ENCODE data around the gene MSI2. TPM values are rescaled to one million over a fixed set of nuclear protein-coding genes. Genes with fewer than 3 reads are reported as not detected.
A peak's percentile ranks its signal among the peaks of the same experiment; 100 is the strongest.

The MSI2 gene
- total RNA-seq, 2 experiments from 2014 or later = 117 to 120 TPM

- CTCF ChIA-PET = no interaction called here
- H3K27me3 Mint-ChIP-seq = no peaks in the 10 kb centered on the region
- H3K27ac Mint-ChIP-seq = no peak overlapping the region
- no peak for ATAC-seq
- H3K36me3 Mint-ChIP-seq = peaks cover 5% of the 10 kb centered on the region
- no peak for DNase-seq
- H3K4me1 Mint-ChIP-seq = no peaks in the 10 kb centered on the region
- no peaks in the 10 kb centered on the region for H3K9me3 Mint-ChIP-seq (ENCODE audit: low read depth)
- no peak overlapping the region for H3K4me3 Mint-ChIP-seq
Measured at GRCh38 chr17:57639381-57639780, 383.1 kb downstream of the MSI2 start.

GRCh38 chr17:57640079-57640478, 383.8 kb downstream of the MSI2 start:
- no peak for DNase-seq
- Mint-ChIP-seq H3K9me3 (ENCODE audit: low read depth) (no peaks in the 10 kb centered on the region), H3K27ac (no peak overlapping the region), H3K36me3 (peaks cover 2% of the 10 kb centered on the region), H3K27me3 (no peaks in the 10 kb centered on the region), H3K4me1 (no peaks in the 10 kb centered on the region), H3K4me3 (no peak overlapping the region)
- no peak for ATAC-seq
- CTCF ChIA-PET = interaction anchor here (1.4 kb wide), 1 partner anchor 27 kb away, joined by 3 read pairs; no protein-coding TSS in a partner anchor

- Mint-ChIP-seq H3K27me3 (no peaks in the 10 kb centered on the region), H3K4me1 (peaks cover 14% of the 10 kb centered on the region), H3K9me3 (ENCODE audit: low read depth) (no peaks in the 10 kb centered on the region), H3K4me3 (no peak overlapping the region), H3K27ac (no peak overlapping the region), H3K36me3 (peaks cover 5% of the 10 kb centered on the region)
- ATAC-seq = no peak
- CTCF ChIA-PET = interaction anchor here (1.2 to 1.4 kb wide), 4 partner anchors 28 to 44 kb away, joined by 3 to 4 read pairs (median 3); no protein-coding TSS in a partner anchor
- DNase-seq = no peak
Measured at GRCh38 chr17:57641761-57642160, 385.4 kb downstream of the MSI2 start.

- Mint-ChIP-seq H3K9me3 (ENCODE audit: low read depth) (no peaks in the 10 kb centered on the region), H3K27me3 (no peaks in the 10 kb centered on the region), H3K36me3 (peaks cover 7% of the 10 kb centered on the region), H3K4me1 (peaks cover 14% of the 10 kb centered on the region), H3K4me3 (no peak overlapping the region), H3K27ac (no peak overlapping the region)
- DNase-seq (no peak), ATAC-seq (no peak)
- CTCF ChIA-PET = interaction anchor here (1.3 kb wide), 1 partner anchor 29 kb away, joined by 3 read pairs; no protein-coding TSS in a partner anchor
Measured at GRCh38 chr17:57643062-57643461, 386.7 kb downstream of the MSI2 start.

GRCh38 chr17:57644326-57644725, 388.0 kb downstream of the MSI2 start:
- H3K4me3 Mint-ChIP-seq = no peak overlapping the region
- H3K27ac Mint-ChIP-seq = no peak overlapping the region
- CTCF ChIA-PET = no interaction called here
- H3K36me3 Mint-ChIP-seq = peaks cover 7% of the 10 kb centered on the region
- no peak for ATAC-seq
- H3K27me3 Mint-ChIP-seq = no peaks in the 10 kb centered on the region
- peaks cover 14% of the 10 kb centered on the region for H3K4me1 Mint-ChIP-seq
- H3K9me3 Mint-ChIP-seq (ENCODE audit: low read depth) = no peaks in the 10 kb centered on the region
- DNase-seq = no peak

- H3K9me3 Mint-ChIP-seq (ENCODE audit: low read depth) = no peaks in the 10 kb centered on the region
- H3K27ac Mint-ChIP-seq = peak overlapping the region; percentile 80
- DNase-seq (peak; percentile 58), ATAC-seq (peak; percentile 94)
- H3K4me1 Mint-ChIP-seq = peaks cover 14% of the 10 kb centered on the region
- H3K4me3 Mint-ChIP-seq = no peak overlapping the region
- CTCF ChIA-PET = interaction anchor here (1.0 to 2.3 kb wide), 5 partner anchors 11 to 403 kb away, joined by 3 to 17 read pairs (median 5); no protein-coding TSS in a partner anchor
- no peaks in the 10 kb centered on the region for H3K27me3 Mint-ChIP-seq
- H3K36me3 Mint-ChIP-seq = peaks cover 7% of the 10 kb centered on the region
Measured at GRCh38 chr17:57645950-57646665, 389.8 kb downstream of the MSI2 start.

- ATAC-seq = no peak
- Mint-ChIP-seq H3K27ac (no peak overlapping the region), H3K4me1 (peaks cover 14% of the 10 kb centered on the region), H3K36me3 (peaks cover 7% of the 10 kb centered on the region), H3K9me3 (ENCODE audit: low read depth) (no peaks in the 10 kb centered on the region), H3K4me3 (no peak overlapping the region), H3K27me3 (no peaks in the 10 kb centered on the region)
- CTCF ChIA-PET = no interaction called here
- no peak for DNase-seq
Measured at GRCh38 chr17:57648720-57649119, 392.4 kb downstream of the MSI2 start.

- H3K36me3 Mint-ChIP-seq = peaks cover 6% of the 10 kb centered on the region
- ATAC-seq (no peak), DNase-seq (no peak)
- no peaks in the 10 kb centered on the region for H3K27me3 Mint-ChIP-seq
- H3K27ac Mint-ChIP-seq = no peak overlapping the region
- CTCF ChIA-PET = no interaction called here
- peaks cover 14% of the 10 kb centered on the region for H3K4me1 Mint-ChIP-seq
- no peaks in the 10 kb centered on the region for H3K9me3 Mint-ChIP-seq (ENCODE audit: low read depth)
- no peak overlapping the region for H3K4me3 Mint-ChIP-seq
Measured at GRCh38 chr17:57649191-57649590, 392.9 kb downstream of the MSI2 start.

- H3K36me3 Mint-ChIP-seq = peaks cover 5% of the 10 kb centered on the region
- CTCF ChIA-PET = interaction anchor here (1.6 kb wide), 1 partner anchor 22 kb away, joined by 5 read pairs; no protein-coding TSS in a partner anchor
- no peak overlapping the region for H3K27ac Mint-ChIP-seq
- no peak for DNase-seq
- no peaks in the 10 kb centered on the region for H3K27me3 Mint-ChIP-seq
- no peak for ATAC-seq
- H3K4me1 Mint-ChIP-seq = peaks cover 15% of the 10 kb centered on the region
- H3K9me3 Mint-ChIP-seq (ENCODE audit: low read depth) = no peaks in the 10 kb centered on the region
- H3K4me3 Mint-ChIP-seq = no peak overlapping the region
Measured at GRCh38 chr17:57649731-57650484, 393.6 kb downstream of the MSI2 start.

- ATAC-seq (no peak), DNase-seq (no peak)
- Mint-ChIP-seq H3K27ac (no peak overlapping the region), H3K4me1 (peaks cover 13% of the 10 kb centered on the region), H3K27me3 (no peaks in the 10 kb centered on the region), H3K9me3 (ENCODE audit: low read depth) (no peaks in the 10 kb centered on the region), H3K4me3 (no peak overlapping the region), H3K36me3 (peaks cover 5% of the 10 kb centered on the region)
- CTCF ChIA-PET = interaction anchor here (1.6 kb wide), 1 partner anchor 21 kb away, joined by 5 read pairs; no protein-coding TSS in a partner anchor
Measured at GRCh38 chr17:57650548-57650947, 394.2 kb downstream of the MSI2 start.

GRCh38 chr17:57651451-57651850, 395.1 kb downstream of the MSI2 start:
- DNase-seq (no peak), ATAC-seq (no peak)
- Mint-ChIP-seq H3K27ac (no peak overlapping the region), H3K9me3 (ENCODE audit: low read depth) (no peaks in the 10 kb centered on the region), H3K27me3 (no peaks in the 10 kb centered on the region), H3K36me3 (peaks cover 2% of the 10 kb centered on the region), H3K4me1 (peaks cover 4% of the 10 kb centered on the region), H3K4me3 (no peak overlapping the region)
- CTCF ChIA-PET = no interaction called here

- Mint-ChIP-seq H3K4me1 (peaks cover 2% of the 10 kb centered on the region), H3K36me3 (no peaks in the 10 kb centered on the region), H3K4me3 (no peak overlapping the region), H3K27ac (no peak overlapping the region), H3K27me3 (no peaks in the 10 kb centered on the region), H3K9me3 (ENCODE audit: low read depth) (no peaks in the 10 kb centered on the region)
- no peak for ATAC-seq
- no peak for DNase-seq
- CTCF ChIA-PET = interaction anchor here (1.0 kb wide), 1 partner anchor 20 kb away, joined by 3 read pairs; no protein-coding TSS in a partner anchor
Measured at GRCh38 chr17:57651996-57652395, 395.7 kb downstream of the MSI2 start.

GRCh38 chr17:57652811-57653210, 396.5 kb downstream of the MSI2 start:
- Mint-ChIP-seq H3K27ac (no peak overlapping the region), H3K4me1 (peaks cover 2% of the 10 kb centered on the region), H3K4me3 (no peak overlapping the region), H3K36me3 (no peaks in the 10 kb centered on the region), H3K9me3 (ENCODE audit: low read depth) (no peaks in the 10 kb centered on the region), H3K27me3 (no peaks in the 10 kb centered on the region)
- DNase-seq = no peak
- no peak for ATAC-seq
- CTCF ChIA-PET = interaction anchor here (1.0 kb wide), 1 partner anchor 19 kb away, joined by 3 read pairs; no protein-coding TSS in a partner anchor

Measured in activated CD8-positive, alpha-beta memory T cell treated with anti-CD3 and anti-CD28 coated beads, Interleukin-2, amount 10 ng/mL, durations not matched to agents 7 days and 5 days (primary cell).